HCT116 (cell line): Measurements from ENCODE around the gene CCDC148. TPM values are rescaled to one million over a fixed set of nuclear protein-coding genes. Genes with fewer than 3 reads are reported as not detected.

Experiments used
- ATAC-seq: fragments of 200-7000 bp; cut with Tn5 transposase; 2 replicates; pipeline ENCODE4 v1.9.1; 2020; ENCODE audit warnings: mild to moderate bottlenecking, moderate library complexity
- BruUV-seq: library from RNA; stranded (reverse); fragments of 400-500 nt; replicated peaks from 2 replicates; lab custom pipeline; 2021; lab: Mats Ljungman, UMichigan
- CTCF ChIA-PET: fragments of 300-600 bp; sonication (Branson Sonifier 250); formaldehyde crosslinking; loops from one replicate; lab custom pipeline; 2021; ENCODE audit warnings: antibody characterized with exemption; lab: Charles Lee
- POLR2A ChIA-PET: fragments of 300-600, 350-600 bp; sonication (Branson Sonifier 250); formaldehyde crosslinking; loops from one replicate; lab custom pipeline; 2021; ENCODE audit warnings: antibody characterized with exemption; lab: Charles Lee
- RAD21 ChIA-PET, 2 experiments: fragments of 300-600 bp; sonication (Branson Sonifier 250); formaldehyde crosslinking; loops; one replicate each; lab custom pipeline; 2023; ENCODE audit warnings: low total read pairs in 2 of 2; ENCODE audit not compliant: uncharacterized antibody in 2 of 2, unreplicated experiment in 2 of 2, low non-redundant PET in 1 of 2; lab: Charles Lee
- DNase-seq: peaks from one replicate; pipeline ENCODE4 v3.0.0-alpha.2; 2010; ENCODE audit warnings: low read depth, low spot score
- H2AFZ ChIP-seq: fragments of 200-600 bp; shearing (Covaris generic), sonication (generic); 2 replicates; pipeline ENCODE4 v1.6.1; 2017; ENCODE audit warnings: low read depth, mixed run types, mixed read lengths, antibody characterized with exemption, low read length; ENCODE audit not compliant: poor library complexity, severe bottlenecking
- H3K27ac ChIP-seq: 2 replicates; pipeline ENCODE4 v1.5.1; 2012; ENCODE audit warnings: low read depth, low read length
- H3K27me3 ChIP-seq: fragments of 200-600 bp; sonication (generic); 2 replicates; pipeline ENCODE4 v1.6.1; 2016; ENCODE audit warnings: mixed run types, low read length, mixed read lengths; ENCODE audit not compliant: insufficient read depth
- H3K36me3 ChIP-seq, 2 experiments: fragments of 200-500 bp in 1 of 2; fragments of 200-600 bp in 1 of 2; sonication (Bioruptor generic) in 1 of 2; sonication (generic) in 1 of 2; 2 replicates each; pipeline versions ENCODE4 v1.5.1 to v1.6.1; 2014 to 2016; ENCODE audit warnings: low read length in 2 of 2, inconsistent platforms in 1 of 2, mixed read lengths in 1 of 2, mixed run types in 1 of 2; ENCODE audit not compliant: insufficient read depth in 2 of 2, control insufficient read depth in 1 of 2
- H3K4me1 ChIP-seq, 2 experiments: fragments of 200-600 bp in 1 of 2; sonication (generic) in 1 of 2; 2 replicates each; pipeline versions ENCODE4 v1.5.1 to v1.6.1; 2012 to 2017; ENCODE audit warnings: low read length in 2 of 2, inconsistent platforms in 1 of 2, mild to moderate bottlenecking in 1 of 2, mixed read lengths in 1 of 2, mixed run types in 1 of 2, moderate library complexity in 1 of 2; ENCODE audit not compliant: insufficient read depth in 2 of 2, control insufficient read depth in 1 of 2
- H3K4me2 ChIP-seq: fragments of 200-600 bp; sonication (generic); 2 replicates; pipeline ENCODE4 v1.6.1; 2017; ENCODE audit warnings: mixed run types, low read length, mixed read lengths
- H3K4me3 ChIP-seq, 2 experiments: fragments of 200-600 bp in 1 of 2; sonication (generic) in 1 of 2; replicated peaks in 1 of 2; 2 replicates each; pipeline ENCODE4 v1.5.1; 2011 to 2016; ENCODE audit warnings: low read length in 2 of 2, control low read depth in 1 of 2, low read depth in 1 of 2, mild to moderate bottlenecking in 1 of 2, mixed read lengths in 1 of 2, mixed run types in 1 of 2
- H3K79me2 ChIP-seq: fragments of 200-600 bp; sonication (generic); 2 replicates; pipeline ENCODE4 v1.6.1; 2017; ENCODE audit warnings: mild to moderate bottlenecking, mixed run types, low read length, moderate library complexity, mixed read lengths; ENCODE audit not compliant: insufficient read depth
- H3K9ac ChIP-seq: fragments of 200-600 bp; sonication (generic); 2 replicates; pipeline ENCODE4 v1.6.1; 2016; ENCODE audit warnings: low read length, mixed read lengths
- H3K9me2 ChIP-seq: fragments of 200-600 bp; sonication (generic), shearing (Covaris generic); 2 replicates; pipeline ENCODE4 v1.6.1; 2017; ENCODE audit warnings: mixed run types, mild to moderate bottlenecking, moderate library complexity; ENCODE audit not compliant: insufficient read depth
- H3K9me3 ChIP-seq, 2 experiments: fragments of 200-500 bp in 1 of 2; fragments of 200-600 bp in 1 of 2; sonication (Bioruptor generic) in 1 of 2; sonication (generic) in 1 of 2; 2 replicates each; pipeline ENCODE4 v1.6.1; 2014 to 2017; ENCODE audit warnings: low read length in 2 of 2, mixed read lengths in 2 of 2, inconsistent platforms in 1 of 2, low read depth in 1 of 2, mild to moderate bottlenecking in 1 of 2, mixed run types in 1 of 2, moderate library complexity in 1 of 2; ENCODE audit not compliant: control insufficient read depth in 1 of 2, insufficient read depth in 1 of 2
- H4K20me1 ChIP-seq: fragments of 200-600 bp; sonication (generic), shearing (Covaris generic); 2 replicates; pipeline ENCODE4 v1.6.1; 2017; ENCODE audit warnings: mixed run types, mild to moderate bottlenecking, moderate library complexity; ENCODE audit not compliant: insufficient read depth
- CEBPB ChIP-seq: IDR thresholded peaks from 2 replicates; pipeline ENCODE4 v1.6.1; 2012; ENCODE audit warnings: low read depth
- EGR1 ChIP-seq: IDR thresholded peaks from 2 replicates; pipeline ENCODE4 v1.6.1; 2012; ENCODE audit warnings: low read depth
- MAX ChIP-seq: IDR thresholded peaks from 2 replicates; pipeline ENCODE4 v1.6.1; 2012
- POLR2AphosphoS5 ChIP-seq: IDR thresholded peaks from 2 replicates; pipeline ENCODE4 v1.6.1; 2011; ENCODE audit warnings: mild to moderate bottlenecking, low read depth, low read length, moderate library complexity
- RAD21 ChIP-seq: IDR thresholded peaks from 2 replicates; pipeline ENCODE4 v1.6.1; 2012; ENCODE audit warnings: low read depth, mild to moderate bottlenecking
- REST ChIP-seq: IDR thresholded peaks from 2 replicates; pipeline ENCODE4 v1.6.1; 2012; ENCODE audit warnings: low read depth
- SIN3A ChIP-seq: IDR thresholded peaks from 2 replicates; pipeline ENCODE4 v1.6.1; 2012; ENCODE audit warnings: low read depth
- SP1 ChIP-seq: IDR thresholded peaks from 2 replicates; pipeline ENCODE4 v1.6.1; 2012; ENCODE audit warnings: low read depth
- TCF7L2 ChIP-seq: IDR thresholded peaks from 2 replicates; pipeline ENCODE4 v1.7.0; 2011; ENCODE audit warnings: borderline replicate concordance, inconsistent platforms; ENCODE audit not compliant: insufficient read depth, insufficient read length; ENCODE audit errors: extremely low read depth
- ZBTB33 ChIP-seq: IDR thresholded peaks from 2 replicates; pipeline ENCODE4 v1.6.1; 2011; ENCODE audit warnings: mild to moderate bottlenecking, low read length, moderate library complexity; ENCODE audit not compliant: insufficient replicate concordance; ENCODE audit errors: extremely low read depth
- intact Hi-C: fragments of 100-400 bp; cut with micrococcal nuclease; formaldehyde crosslinking; loops from 2 replicates; pipeline ENCODE4 v1.10.0; 2022
- total RNA-seq: library from RNA; stranded (reverse); gene quantifications from one replicate; pipeline ENCODE4 v1.2.1, GENCODE V29; 2021; ENCODE audit not compliant: unreplicated experiment

CCDC148 gene
- total RNA-seq, 1 experiment from 2014 or later = 0.59 TPM

GRCh38 chr2:158213773-158214172, 242.8 kb downstream of the CCDC148 start (continued):
- TF ChIP-seq MAX (no peak), RAD21 (no peak)

GRCh38 chr2:158212301-158212700, 244.3 kb downstream of the CCDC148 start:
- no TSS peak for BruUV-seq
- no peaks in the 10 kb centered on the region for H4K20me1 ChIP-seq
- TF ChIP-seq TCF7L2 = no peak
- no peak for TF ChIP-seq REST
- no peak for TF ChIP-seq ZBTB33
- no peak for TF ChIP-seq CEBPB
- no peak for TF ChIP-seq SP1
- no peak for TF ChIP-seq EGR1
- no peak for TF ChIP-seq SIN3A
- no peak for TF ChIP-seq POLR2AphosphoS5
- no peaks in the 10 kb centered on the region for H3K9me2 ChIP-seq
- CTCF ChIA-PET = no interaction called here
- H3K9ac ChIP-seq = no peak overlapping the region
- H3K9me3 ChIP-seq = no peaks in the 10 kb centered on the region
- no peaks in the 10 kb centered on the region for H3K36me3 ChIP-seq
- peaks cover 0 to 6% of the 10 kb centered on the region in 2 experiments; a peak in 1 of 4 replicates for H3K4me1 ChIP-seq
- no peak overlapping the region for H3K27ac ChIP-seq
- intact Hi-C loops = no loop called here
- H3K4me3 ChIP-seq = no peak overlapping the region
- POLR2A ChIA-PET = no interaction called here
- ATAC-seq = no peak
- RAD21 ChIA-PET = no interaction called here
- H3K79me2 ChIP-seq = no peaks in the 10 kb centered on the region
- no peak overlapping the region for H3K4me2 ChIP-seq
- H3K27me3 ChIP-seq = no peaks in the 10 kb centered on the region
- H2AFZ ChIP-seq = no peak overlapping the region
- no peak for DNase-seq
